ENCODE results near the gene STYXL2.

- no peak for TF ChIP-seq POLR2A (IDR thresholded peaks at IDR 0.05)
- TF ChIP-seq CTCF (IDR thresholded peaks at IDR 0.05 in 4 of 5, conservative IDR thresholded peaks at IDR 0.05 in 1 of 5) = no peak
These were observed 48.1 kb downstream of the STYXL2 start for GRCh38 chr1:167141963-167142362.
